ENCODE results near the gene HLF. TPM values are rescaled to one million over a fixed set of nuclear protein-coding genes. Genes with fewer than 3 reads are reported as not detected.
A peak's percentile ranks its signal among the peaks of the same experiment; 100 is the strongest.

The HLF gene
- total and polyA plus RNA-seq, 2 experiments from 2014 or later, result 0.09 TPM; not detected in 1

GRCh38 chr17:55351226-55351625, 86.5 kb downstream of the HLF start:
- H3K4me2 ChIP-seq (ENCODE audit: unreplicated experiment), result no peak overlapping the region

GRCh38 chr17:55354010-55354409, 89.2 kb downstream of the HLF start:
- Histone ChIP-seq H3K27me3 (replicated peaks; ENCODE audit: insufficient read depth) (no peaks in the 10 kb centered on the region; the same call in 1 of the 2 replicates), H3K9me2 (ENCODE audit: insufficient read depth) (no peaks in the 10 kb centered on the region), H3K36me3 (ENCODE audit: low read depth) (no peaks in the 10 kb centered on the region), H2AFZ (no peak overlapping the region), H3K4me3 (no peak overlapping the region), H3K9me3 (ENCODE audit: low read depth) (no peaks in the 10 kb centered on the region), H3K79me2 (ENCODE audit: insufficient read depth) (no peaks in the 10 kb centered on the region), H3K4me2 (ENCODE audit: unreplicated experiment) (no peak overlapping the region), H4K20me1 (ENCODE audit: insufficient read depth) (no peaks in the 10 kb centered on the region), H3F3A (ENCODE audit: insufficient read depth) (no peaks in the 10 kb centered on the region), H3K4me1 (ENCODE audit: insufficient read depth) (no peaks in the 10 kb centered on the region), H3K27ac (no peak overlapping the region), H3K9ac (no peak overlapping the region)
- in situ Hi-C loops (cut with MboI), result no loop called here
- WGBS, 2 experiments (ENCODE audit: low coverage in 1 of 2, low lambda C conversion rate in 2 of 2, missing lambda C conversion rate in 2 of 2), result 60 to 78% methylated on average over 1 of the region's 1 CpG
- TF ChIP-seq EZH2 (IDR thresholded peaks at IDR 0.05; ENCODE audit: insufficient read depth, poor library complexity, severe bottlenecking) (no peak), EZH2phosphoT487 (IDR thresholded peaks at IDR 0.05; ENCODE audit: insufficient read depth, low read depth) (no peak)
- DNase-seq, result no peak

More at GRCh38 chr17:55351226-55351625, 86.5 kb downstream of the HLF start:
- no peak overlapping the region for H2AFZ ChIP-seq
- H3K4me1 ChIP-seq (ENCODE audit: insufficient read depth), result no peaks in the 10 kb centered on the region
- H3K36me3 ChIP-seq (ENCODE audit: low read depth), result no peaks in the 10 kb centered on the region
- no peaks in the 10 kb centered on the region for H3K9me3 ChIP-seq (ENCODE audit: low read depth)
- H3F3A ChIP-seq (ENCODE audit: insufficient read depth), result no peaks in the 10 kb centered on the region
- no peaks in the 10 kb centered on the region for H3K79me2 ChIP-seq (ENCODE audit: insufficient read depth)
- DNase-seq, result no peak
- no peak overlapping the region for H3K9ac ChIP-seq
- no peaks in the 10 kb centered on the region for H3K9me2 ChIP-seq (ENCODE audit: insufficient read depth)
- no peaks in the 10 kb centered on the region for H4K20me1 ChIP-seq (ENCODE audit: insufficient read depth)
- in situ Hi-C loops (cut with MboI), result no loop called here
- H3K27me3 ChIP-seq (replicated peaks; ENCODE audit: insufficient read depth), result no peaks in the 10 kb centered on the region; the same call in 1 of the 2 replicates
- H3K27ac ChIP-seq, result no peak overlapping the region
- no peak overlapping the region for H3K4me3 ChIP-seq
- no peak for TF ChIP-seq EZH2phosphoT487 (IDR thresholded peaks at IDR 0.05; ENCODE audit: insufficient read depth, low read depth)
- no peak for TF ChIP-seq EZH2 (IDR thresholded peaks at IDR 0.05; ENCODE audit: insufficient read depth, poor library complexity, severe bottlenecking)
- WGBS, 2 experiments (ENCODE audit: low coverage in 1 of 2, low lambda C conversion rate in 2 of 2, missing lambda C conversion rate in 2 of 2), result 95 to 100% methylated on average over 1 of the region's 1 CpG

- Histone ChIP-seq H3K4me3 (no peak overlapping the region), H3K9me2 (ENCODE audit: insufficient read depth) (no peaks in the 10 kb centered on the region), H2AFZ (no peak overlapping the region), H3K27me3 (replicated peaks; ENCODE audit: insufficient read depth) (no peaks in the 10 kb centered on the region; the same call in 1 of the 2 replicates), H4K20me1 (ENCODE audit: insufficient read depth) (no peaks in the 10 kb centered on the region), H3K4me1 (ENCODE audit: insufficient read depth) (no peaks in the 10 kb centered on the region), H3K36me3 (ENCODE audit: low read depth) (no peaks in the 10 kb centered on the region), H3K79me2 (ENCODE audit: insufficient read depth) (no peaks in the 10 kb centered on the region), H3F3A (ENCODE audit: insufficient read depth) (no peaks in the 10 kb centered on the region), H3K9me3 (ENCODE audit: low read depth) (no peaks in the 10 kb centered on the region), H3K4me2 (ENCODE audit: unreplicated experiment) (no peak overlapping the region), H3K27ac (no peak overlapping the region), H3K9ac (no peak overlapping the region)
- TF ChIP-seq EZH2phosphoT487 (IDR thresholded peaks at IDR 0.05; ENCODE audit: insufficient read depth, low read depth), result no peak
- no peak for DNase-seq
- in situ Hi-C loops (cut with MboI), result no loop called here
- 92 to 96% methylated on average over 2 of the region's 2 CpGs for WGBS, 2 experiments (ENCODE audit: low coverage in 1 of 2, low lambda C conversion rate in 2 of 2, missing lambda C conversion rate in 2 of 2)
These were observed 90.2 kb downstream of the HLF start for GRCh38 chr17:55354941-55355340.

GRCh38 chr17:55356434-55357328, 91.9 kb downstream of the HLF start:
- DNase-seq, result peak; percentile 74
- TF ChIP-seq EZH2phosphoT487 (IDR thresholded peaks at IDR 0.05; ENCODE audit: insufficient read depth, low read depth) (no peak), EZH2 (IDR thresholded peaks at IDR 0.05; ENCODE audit: insufficient read depth, poor library complexity, severe bottlenecking) (no peak)

More at GRCh38 chr17:55356434-55357328, 91.9 kb downstream of the HLF start:
- H3K9ac ChIP-seq, result no peak overlapping the region
- H3K9me2 ChIP-seq (ENCODE audit: insufficient read depth), result no peaks in the 10 kb centered on the region
- no peaks in the 10 kb centered on the region for H3F3A ChIP-seq (ENCODE audit: insufficient read depth)
- H3K36me3 ChIP-seq (ENCODE audit: low read depth), result no peaks in the 10 kb centered on the region
- H3K4me3 ChIP-seq, result no peak overlapping the region
- H3K27ac ChIP-seq, result no peak overlapping the region
- no peaks in the 10 kb centered on the region for H3K79me2 ChIP-seq (ENCODE audit: insufficient read depth)
- no peak overlapping the region for H3K4me2 ChIP-seq (ENCODE audit: unreplicated experiment)
- H3K9me3 ChIP-seq (ENCODE audit: low read depth), result no peaks in the 10 kb centered on the region
- H3K27me3 ChIP-seq (replicated peaks; ENCODE audit: insufficient read depth), result no peaks in the 10 kb centered on the region; the same call in 1 of the 2 replicates
- no peaks in the 10 kb centered on the region for H3K4me1 ChIP-seq (ENCODE audit: insufficient read depth)
- 16 to 22% methylated on average over 3 of the region's 3 CpGs for WGBS, 2 experiments (ENCODE audit: low coverage in 1 of 2, low lambda C conversion rate in 2 of 2, missing lambda C conversion rate in 2 of 2)
- no peak overlapping the region for H2AFZ ChIP-seq
- in situ Hi-C loops (cut with MboI), result no loop called here
- no peaks in the 10 kb centered on the region for H4K20me1 ChIP-seq (ENCODE audit: insufficient read depth)

Measured in GM23248 (cell line).